Activated gamma-delta T cell treated with Interleukin-2 at 50 U/mL for 16 hours (primary cell): ENCODE data around the gene IRF6.

ENCODE experiments used
- DNase-seq: peaks from one replicate; pipeline ENCODE4 v3.0.0-alpha.2; 2020

Gene IRF6

DNA sequence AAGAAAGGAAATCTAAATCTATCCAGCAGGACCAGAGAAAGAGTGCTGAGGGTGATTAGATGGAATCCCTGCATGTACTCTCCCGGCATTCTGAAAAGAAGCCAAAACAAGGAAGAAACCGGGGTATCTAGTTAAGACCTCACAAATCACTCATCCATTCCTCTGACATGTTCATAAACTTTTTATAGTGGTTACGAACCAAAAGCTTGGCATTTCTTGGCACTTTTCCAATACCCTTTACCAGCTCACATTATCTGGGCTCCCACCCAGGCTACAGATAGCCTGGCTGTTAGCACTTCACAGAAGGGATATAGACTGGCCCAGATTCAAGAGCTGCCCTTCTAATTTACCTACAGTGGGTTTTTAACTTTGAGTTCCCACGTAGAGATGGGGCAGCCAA lies 19.8 kb downstream of the IRF6 start:
- no peak for DNase-seq

DNA sequence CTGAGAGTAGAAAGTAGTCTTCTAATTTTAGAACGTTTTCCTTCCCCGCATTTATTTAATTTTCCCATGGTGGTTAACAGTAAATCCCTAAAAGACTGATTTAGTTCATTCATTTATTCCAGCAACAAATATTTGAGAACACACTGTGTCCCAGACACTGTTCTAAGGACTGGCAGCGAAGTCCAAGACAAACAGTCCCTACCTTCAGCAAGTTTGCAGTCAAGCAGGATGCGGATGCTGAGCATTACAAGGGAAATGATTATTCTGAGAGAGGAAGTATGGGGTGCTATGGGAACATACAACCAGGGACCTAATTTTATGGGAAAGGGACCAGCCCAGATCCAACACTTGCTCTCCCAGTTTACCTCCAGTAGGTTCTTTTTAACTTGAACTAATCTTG lies 20.4 kb downstream of the IRF6 start:
- no peak for DNase-seq

DNA sequence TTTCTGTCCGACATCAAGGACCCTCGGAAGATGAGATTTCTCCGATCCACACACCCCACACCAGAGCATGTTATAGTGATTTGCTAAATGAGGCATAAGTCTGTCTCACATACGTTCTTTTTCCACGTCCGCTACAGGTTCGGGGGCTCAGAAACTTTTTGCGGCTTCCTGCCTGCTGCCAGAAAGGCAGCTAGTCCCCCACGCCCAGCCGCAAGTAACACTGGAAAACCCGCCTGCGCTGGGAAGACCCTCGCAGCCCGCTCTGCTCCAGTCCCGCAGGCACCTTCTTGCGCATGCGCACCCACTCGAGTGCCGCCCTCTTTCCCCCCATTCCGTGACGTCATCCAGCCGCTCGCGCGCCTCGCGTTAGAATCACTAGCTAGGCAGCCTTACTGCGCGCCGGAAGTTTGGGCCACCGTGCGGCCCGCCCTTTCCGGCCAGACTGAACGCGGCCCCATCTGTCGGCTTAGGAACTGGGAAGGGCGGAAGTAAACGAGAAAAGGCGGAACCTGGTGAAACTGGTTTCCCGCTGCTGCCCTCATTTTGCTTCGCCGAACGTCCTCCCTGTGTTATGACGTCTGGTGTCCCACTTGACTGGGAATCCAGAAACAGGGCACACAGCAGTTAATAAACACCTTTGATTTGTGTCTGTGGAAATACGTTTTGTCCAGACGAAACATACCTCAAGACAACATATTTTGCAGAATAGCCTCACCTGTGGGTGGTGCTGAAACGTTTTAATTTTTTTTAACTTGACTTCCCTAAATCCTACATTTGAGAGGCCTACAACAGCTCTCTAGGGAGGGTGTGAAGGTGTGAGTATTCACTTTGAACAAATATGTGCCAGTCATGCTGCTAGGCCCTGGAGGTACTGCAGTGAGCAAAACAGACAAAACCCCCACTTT lies 21.4 kb downstream of the IRF6 start, which contains the start of gene C1orf74:
C1orf74 (minus strand) TSS at position 295 of the 905 bp plus-strand sequence. CDS start 925 bp downstream, outside the sequence.
- DNase-seq: peak; percentile 99

DNA sequence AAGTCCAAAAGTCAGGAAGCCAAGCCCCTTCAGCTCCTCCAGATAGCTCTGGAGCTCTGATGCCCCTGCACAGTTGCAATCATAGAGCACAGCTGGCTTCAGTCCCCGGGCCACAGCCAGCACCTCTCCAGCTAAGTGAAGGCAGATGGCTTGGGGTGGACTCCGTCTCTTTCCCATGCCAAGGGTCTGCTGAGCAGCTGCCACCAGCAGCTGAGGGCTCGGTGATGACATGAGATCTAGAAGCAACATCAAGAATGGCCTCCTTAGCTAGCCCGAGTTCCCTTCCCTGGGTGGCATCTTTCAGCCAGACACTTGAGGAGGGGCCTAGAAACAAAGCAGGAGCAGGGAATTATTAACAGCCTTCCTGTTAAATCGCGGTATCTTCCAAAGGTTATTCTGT lies 22.6 kb downstream of the IRF6 start:
- DNase-seq: no peak

DNA sequence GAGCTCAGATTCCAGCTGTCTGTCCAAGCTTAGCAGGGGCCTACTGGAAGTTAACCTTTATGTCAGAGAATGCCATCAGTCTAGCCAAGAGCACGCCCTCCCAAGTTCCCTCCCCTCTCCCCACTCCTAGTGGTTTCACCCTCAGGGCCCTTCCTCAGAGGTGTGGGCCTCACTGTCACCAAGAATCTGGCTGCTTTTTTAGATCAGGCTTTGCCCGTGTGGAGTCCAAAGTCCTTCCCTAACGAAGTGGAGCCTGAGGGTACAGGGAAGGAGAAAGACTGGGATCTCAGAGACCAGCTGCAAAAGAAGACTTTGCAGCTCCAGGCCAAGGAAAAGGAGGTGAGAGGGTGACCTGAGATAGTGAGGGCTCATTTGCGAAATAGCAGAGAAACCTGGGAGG lies 25.7 kb downstream of the IRF6 start:
- DNase-seq: no peak

DNA sequence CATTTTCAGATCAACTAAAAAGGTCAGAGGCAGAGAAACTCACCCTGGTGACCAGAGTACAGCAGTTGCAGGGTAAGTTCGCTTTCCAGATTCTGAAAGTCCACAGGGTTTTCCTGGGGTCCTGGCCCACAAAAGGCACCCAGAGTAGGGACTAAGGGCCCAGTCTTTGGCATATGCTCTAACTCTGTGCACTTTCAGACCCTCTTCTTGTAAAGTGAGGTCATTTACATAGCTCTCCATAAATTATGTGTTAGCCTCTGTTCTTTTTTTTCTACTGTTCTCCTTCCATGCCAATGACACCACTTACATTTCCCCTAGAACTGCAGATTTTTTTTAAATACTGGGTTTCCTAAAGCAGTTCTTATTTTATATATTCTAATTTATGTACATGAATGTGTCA lies 27.8 kb downstream of the IRF6 start:
- no peak for DNase-seq

DNA sequence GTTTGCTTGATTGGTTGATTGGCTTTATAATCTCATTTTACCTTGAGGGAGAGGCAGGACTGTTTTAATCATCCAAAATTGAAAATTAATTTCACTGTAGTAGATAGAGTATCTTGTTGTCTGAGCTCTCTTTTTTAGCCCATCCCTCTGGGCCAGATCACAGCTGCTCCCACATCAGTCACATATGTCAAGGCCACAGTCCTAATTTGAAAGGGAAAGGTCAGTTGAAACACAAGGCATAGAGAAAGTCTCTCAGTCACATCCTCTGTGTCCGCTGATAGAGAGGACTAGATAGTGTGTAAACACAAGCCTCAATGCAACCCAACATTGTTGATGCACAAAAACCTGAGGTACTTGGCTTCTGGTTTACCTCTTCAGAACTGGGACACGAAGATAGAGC lies 28.4 kb downstream of the IRF6 start:
- DNase-seq: no peak

DNA sequence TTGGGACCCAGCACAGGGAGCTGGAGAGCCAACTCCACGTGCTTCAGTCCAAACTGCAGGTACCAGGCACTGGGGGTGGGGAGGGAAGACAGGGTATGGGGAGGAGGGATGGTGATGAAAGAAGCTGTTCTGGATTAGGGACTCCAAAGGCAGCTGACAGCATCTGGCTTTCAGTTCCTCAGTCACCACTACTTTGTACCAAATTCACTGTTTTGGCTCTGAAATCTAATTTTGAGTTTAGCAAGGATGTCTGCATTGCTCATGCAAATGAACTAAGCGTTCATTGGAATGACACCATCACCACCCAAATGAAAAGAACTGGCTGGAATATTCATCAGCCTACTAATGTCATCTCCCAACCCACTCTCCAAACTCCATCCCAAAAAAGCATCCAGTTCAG lies 30.3 kb downstream of the IRF6 start:
- DNase-seq: no peak

DNA sequence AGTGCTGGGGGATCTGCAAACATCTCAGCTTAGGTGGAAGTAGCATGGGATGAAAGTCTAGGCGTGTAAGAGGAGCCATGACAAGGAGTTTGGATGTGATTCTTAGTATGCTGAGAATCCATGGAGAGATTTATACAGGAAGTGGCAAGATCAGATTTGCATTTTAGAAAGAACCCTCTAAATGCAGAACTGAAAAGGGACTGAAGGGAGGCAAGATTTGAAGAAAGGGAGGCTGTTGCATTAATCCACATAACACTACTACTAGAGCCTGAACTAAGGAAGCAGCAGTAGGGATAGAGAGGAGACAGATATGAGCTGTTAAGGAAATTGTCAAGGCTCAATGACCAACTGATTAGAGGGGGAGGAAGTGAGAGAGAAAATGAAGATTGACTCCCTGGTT lies 31.4 kb downstream of the IRF6 start:
- no peak for DNase-seq

DNA sequence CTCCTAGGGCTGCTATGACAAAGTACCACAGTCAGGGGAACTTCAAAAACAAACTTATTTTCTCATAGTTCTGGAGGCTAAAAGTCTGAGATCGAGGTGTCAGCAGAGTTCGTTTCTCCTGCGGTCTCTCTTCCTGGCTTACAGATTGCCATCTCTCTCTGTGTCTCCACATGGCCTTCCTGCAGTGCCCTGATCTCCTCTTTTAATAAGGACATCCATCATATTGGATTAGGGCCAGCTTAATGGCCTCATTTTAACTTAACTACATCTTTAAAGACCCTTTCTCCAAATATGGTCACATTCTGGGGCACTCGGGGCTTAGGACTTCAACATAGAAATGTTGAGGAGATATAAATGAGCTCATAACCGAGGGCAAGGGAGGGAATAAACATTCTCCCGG lies 33.8 kb downstream of the IRF6 start:
- DNase-seq: no peak

DNA sequence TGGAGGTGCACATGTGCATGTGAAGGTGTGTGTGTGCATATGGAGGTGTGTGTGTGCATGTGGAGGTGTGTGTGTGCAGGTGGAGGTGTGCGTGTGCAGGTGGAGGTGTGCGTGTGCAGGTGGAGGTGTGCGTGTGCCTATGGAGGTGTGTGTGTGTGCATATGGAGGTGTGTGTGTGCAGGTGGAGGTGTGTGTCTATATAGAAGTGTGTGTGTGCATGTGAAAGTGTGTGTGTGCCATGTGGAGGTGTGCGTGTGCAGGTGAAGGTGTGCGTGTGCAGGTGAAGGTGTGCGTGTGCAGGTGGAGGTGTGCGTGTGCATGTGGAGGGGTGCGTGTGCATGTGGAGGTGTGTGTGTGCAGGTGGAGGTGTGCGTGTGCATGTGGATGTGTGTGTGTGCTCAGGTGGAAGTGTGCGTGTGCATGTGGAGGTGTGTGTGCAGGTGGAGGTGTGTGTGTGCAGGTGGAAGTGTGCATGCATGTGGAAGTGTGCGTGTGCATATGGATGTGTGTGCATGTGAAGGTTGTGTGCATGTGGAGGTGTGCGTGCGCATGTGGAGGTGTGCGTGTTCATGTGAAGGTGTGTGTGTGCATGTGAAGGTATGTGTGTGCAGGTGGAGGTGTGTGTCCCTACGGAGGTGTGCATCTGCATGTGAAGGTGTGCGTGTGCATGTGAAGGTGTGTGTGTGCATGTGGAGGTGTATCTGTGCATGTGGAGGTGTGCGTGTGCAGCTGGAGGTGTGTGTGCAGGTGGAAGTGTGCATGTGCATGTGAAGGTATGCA lies 35.1 kb downstream of the IRF6 start:
- no peak for DNase-seq

DNA sequence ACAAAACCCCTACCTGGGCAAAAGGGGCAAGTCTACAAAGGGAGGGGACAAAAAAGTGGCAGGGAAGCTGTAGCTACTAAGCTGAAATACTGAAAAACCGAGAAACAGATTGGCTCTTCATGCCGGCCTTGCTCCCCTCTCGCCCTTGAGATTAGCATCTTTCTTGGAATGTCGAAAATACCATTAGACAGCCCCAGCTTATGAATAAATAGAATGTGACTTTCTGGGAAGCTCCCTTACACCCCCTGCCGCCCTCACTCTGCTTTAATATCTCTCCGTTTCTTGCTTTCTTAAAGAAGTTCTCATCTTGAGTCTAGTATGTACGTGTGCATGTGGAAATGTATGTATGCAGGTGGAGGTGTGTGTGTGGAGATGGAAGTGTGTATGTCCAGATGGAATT lies 36.0 kb downstream of the IRF6 start:
- DNase-seq: no peak

DNA sequence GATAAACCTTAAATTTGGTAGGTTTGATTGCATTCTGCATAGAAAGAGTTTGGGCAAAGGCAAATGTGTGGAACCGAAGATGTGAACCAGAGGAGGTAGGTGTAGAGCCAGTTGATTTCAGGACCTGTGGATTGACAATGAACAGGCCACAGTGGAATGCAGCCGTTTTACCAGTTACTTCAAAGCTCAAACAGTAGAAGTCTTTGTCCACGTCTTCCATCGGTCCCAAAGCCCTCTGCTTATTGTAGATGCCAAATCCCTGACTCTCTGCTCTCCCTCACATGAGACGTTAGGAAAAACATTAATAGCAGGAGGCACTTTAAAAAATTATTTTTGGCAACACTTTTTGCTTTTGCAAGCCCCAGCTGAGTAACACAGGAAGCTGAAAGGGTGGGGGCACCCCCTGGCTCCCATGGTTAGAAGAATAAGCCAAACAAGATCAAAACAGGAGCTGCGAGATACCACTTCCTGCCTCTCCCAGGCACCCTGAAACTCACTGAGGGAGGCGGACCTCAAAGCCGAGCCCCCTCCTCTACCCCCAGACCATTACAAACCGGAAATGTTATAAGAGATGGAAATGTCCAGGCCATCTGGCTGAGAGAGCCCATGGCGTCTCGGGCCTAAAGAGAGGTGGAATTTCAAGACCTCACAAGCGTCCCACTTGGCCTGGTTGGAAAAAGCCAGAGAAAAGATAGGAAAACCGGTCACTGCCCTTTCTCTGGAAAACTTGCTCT lies 36.6 kb downstream of the IRF6 start:
- DNase-seq: peak; percentile 80

DNA sequence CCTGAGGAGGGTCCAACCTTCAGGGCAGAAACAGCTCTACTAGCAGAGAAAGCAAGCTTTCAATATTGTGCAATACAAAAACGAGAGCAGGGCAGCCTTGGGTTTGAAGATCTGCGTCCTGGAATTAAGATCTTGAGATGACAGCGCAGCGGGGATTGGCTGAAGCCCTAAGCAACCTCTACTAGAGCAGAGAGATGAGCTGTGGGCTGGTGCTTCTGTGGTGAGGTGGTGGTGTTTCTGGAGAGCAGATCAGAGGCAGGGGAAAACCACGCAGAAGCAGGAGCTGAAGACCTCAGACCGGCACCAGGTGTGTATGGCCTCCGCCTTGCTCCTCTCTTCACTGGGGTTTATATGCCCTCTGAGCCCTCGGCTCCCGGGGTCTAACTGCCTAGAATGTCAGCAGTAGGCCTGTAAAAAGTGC lies 37.6 kb downstream of the IRF6 start:
- DNase-seq: peak; percentile 77

DNA sequence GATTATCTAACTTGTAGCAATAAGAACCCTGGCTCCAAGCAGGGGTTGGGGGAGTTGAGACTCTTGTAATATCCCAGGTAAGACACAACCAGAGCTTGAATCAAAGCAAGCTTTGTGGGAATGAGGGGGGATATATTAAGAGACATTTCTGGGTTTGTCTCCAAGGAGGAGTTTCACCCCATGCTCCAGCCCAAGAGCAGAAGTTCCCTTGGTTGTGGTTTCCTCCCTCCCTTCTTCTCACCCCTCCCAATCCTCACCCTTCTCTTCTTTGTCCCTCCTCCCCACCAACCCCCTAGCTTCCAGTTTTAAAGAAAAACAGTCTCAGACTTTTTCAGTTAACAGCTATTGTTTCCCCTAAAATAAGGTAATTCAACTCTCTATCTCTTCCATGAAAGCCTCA lies 38.2 kb downstream of the IRF6 start:
- no peak for DNase-seq

DNA sequence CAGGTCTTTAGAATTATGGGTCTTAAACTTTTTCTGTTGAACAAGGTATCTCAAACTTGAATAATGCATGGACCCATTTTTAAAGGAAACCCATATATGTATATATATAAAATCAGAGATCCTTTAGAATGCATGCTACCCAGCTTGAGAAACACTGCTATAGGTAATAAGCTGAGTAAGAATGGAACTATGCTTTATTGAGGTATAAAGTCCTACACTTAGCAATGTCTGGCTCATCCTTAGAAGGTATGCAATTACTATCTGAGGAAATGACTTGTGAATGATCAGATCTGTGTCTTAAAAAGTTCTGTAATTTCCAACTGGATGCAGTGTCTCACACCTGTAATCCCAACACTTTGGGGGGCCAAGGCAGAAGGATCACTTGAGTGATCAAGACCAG lies 38.8 kb downstream of the IRF6 start:
- DNase-seq: no peak

DNA sequence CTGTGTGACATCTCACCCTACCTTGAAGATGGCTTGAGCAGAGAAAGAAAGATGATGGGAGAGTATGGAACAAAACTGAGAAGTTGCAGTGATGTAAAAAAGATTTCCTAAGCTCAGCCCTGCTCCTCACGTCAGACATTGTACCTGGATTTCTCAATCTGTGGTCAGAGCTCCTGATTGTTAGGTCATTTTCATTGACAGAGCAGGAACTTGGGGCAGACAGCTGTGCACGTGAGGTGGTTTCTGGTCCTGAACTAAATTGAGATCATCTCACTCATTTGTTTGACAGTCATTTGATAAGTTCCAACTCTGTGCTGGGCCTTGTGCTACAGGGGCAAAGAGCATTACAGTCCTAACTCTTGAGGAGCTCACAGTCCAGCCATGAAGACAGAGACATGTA lies 39.9 kb downstream of the IRF6 start:
- DNase-seq: no peak

DNA sequence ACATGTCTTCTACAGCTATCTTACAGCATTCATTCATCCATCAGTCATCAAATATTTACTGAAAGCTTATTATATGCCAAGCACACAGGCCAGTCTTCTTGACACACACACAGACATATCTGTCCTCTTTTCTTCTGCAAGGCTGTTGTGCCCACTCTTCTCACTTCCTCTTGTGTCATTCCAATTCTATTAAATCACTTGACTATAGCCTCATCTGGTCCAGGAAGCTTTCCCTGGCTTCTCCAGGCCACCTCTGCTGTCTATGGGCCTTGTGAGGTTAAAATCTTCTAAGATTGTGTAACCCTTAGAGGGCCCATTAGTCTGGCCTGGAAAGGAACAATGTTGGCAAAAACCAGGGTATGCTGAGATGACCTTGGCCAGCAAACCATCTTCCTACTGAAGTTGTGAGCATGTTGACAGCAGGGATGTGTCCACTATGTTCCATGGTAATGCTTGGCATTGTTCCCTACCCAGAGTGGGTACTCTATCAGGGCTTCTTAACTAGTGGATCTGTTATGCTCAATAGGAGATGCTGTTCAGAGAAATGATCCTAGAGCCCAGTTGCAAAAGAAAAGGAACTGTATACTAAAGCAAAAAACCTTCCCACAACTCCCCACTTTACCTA lies 44.8 kb downstream of the IRF6 start:
- DNase-seq: no peak

DNA sequence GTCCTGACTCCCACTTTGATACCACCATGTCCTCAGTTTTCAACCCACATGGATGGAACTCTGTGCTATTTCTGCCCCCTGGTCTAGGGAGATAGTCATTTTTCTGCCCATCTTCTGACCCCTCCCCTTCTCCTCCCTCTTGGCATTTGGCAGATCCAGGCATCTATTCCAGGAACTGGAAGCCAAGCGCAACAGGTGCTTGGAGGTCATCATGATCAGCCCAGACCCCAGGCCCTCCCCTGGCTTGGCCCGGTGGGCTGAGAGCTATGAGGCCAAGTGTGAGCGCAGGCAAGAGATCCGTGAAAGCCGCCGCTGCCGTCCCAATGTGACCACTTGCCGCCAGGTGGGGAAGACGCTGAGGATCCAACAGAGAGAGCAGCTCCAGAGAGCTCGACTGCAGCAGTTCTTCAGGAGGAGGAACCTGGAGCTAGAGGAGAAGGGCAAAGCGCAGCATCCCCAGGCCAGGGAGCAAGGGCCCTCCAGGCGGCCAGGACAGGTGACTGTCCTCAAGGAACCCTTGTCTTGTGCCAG lies 46.0 kb downstream of the IRF6 start:
- DNase-seq: no peak

DNA sequence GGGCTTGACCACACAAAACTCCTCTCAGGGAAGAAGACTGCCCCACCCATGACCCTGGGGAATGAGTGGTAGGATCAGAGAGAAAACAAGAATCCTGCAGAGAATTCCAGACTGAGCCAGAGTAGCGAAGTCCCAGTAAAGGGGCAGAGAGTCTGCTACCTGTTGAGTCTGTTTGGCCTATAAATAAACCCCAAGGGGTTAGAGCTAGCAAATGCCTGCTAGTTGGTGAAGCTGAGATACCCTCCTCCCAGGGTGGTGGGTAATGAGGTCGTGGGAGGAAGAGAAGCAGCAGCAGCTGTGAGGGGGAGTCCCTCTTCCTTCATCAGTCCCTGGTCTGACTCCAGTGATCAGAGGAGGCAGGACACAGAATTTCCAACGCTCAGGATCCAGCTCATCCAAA lies 47.5 kb downstream of the IRF6 start:
- no peak for DNase-seq

DNA sequence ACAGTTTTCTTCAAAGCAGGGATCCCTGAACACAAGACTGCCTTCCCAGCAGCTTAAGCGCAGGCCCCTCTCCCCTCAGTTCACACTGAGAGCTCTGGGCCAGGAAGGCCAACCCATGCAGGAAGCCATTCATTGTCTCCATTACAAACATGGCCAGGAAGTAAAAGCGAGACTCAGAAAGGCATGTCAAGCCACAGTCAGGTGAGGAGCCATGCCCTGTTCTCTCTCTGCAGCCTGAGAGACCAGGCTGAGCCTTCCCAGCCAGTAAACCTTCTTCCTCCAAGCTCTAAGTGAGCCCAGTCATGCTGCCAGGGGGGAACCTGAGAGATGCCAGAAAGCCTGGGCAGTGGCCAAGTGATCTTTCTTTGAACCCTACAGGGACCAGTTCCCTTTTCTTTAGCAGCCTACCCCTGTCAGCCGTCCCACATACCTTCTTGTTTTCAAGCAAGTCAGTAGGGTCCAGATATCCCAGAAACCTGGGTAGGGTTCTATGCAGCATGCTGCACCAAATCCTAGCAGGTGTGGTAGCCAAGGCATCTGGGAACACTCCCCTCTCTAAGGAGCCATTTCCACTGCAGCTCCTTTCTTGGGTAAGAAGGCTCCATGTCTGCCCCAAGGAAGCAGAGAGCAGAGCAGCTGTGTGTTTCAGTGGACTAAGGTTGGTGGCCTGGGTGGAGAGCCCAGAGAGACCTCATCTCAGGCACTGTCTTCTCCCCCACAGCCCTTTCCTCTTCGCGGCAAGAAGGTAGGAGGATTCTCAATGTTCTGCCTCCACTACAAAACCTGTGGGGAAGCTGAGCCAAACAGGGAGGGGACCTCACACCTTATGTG lies 49.1 kb downstream of the IRF6 start:
- DNase-seq: peak; percentile 25
